BJ (cell line): Measurements from ENCODE around the gene CMTM1. TPM values are rescaled to one million over a fixed set of nuclear protein-coding genes. Genes with fewer than 3 reads are reported as not detected.

Source experiments
- CTCF ChIA-PET: fragments of 350-600 bp; formaldehyde crosslinking; extraction: SDS; loops from one replicate; lab custom pipeline; 2021; ENCODE audit warnings: antibody characterized with exemption, inconsistent platforms; lab: Yijun Ruan, JAX
- POLR2A ChIA-PET: fragments of 300-600 bp; sonication (Branson Sonifier 250); formaldehyde crosslinking; extraction: SDS; loops from one replicate; lab custom pipeline; 2021; ENCODE audit warnings: antibody characterized with exemption; lab: Charles Lee
- DNase-seq: peaks from one replicate; pipeline ENCODE4 v3.0.0-alpha.2; 2011; ENCODE audit warnings: low read depth
- H3K27me3 ChIP-seq: 2 replicates; pipeline ENCODE4 v1.6.0; 2011; ENCODE audit warnings: low read length; ENCODE audit not compliant: control insufficient read depth, insufficient read depth
- H3K36me3 ChIP-seq: 2 replicates; pipeline ENCODE4 v1.5.1; 2011; ENCODE audit warnings: low read length; ENCODE audit not compliant: control insufficient read depth, insufficient read depth
- H3K4me3 ChIP-seq: 2 replicates; pipeline ENCODE4 v1.5.1; 2011; ENCODE audit warnings: low read depth, mild to moderate bottlenecking, control low read depth, low read length
- CTCF ChIP-seq: IDR thresholded peaks from 2 replicates; pipeline ENCODE4 v1.5.1; 2011; ENCODE audit warnings: low read depth, mild to moderate bottlenecking, control low read depth, inconsistent platforms, low read length, moderate library complexity; ENCODE audit not compliant: insufficient read depth
- polyA plus RNA-seq: library from polyadenylated mRNA; depleted of rRNA; stranded (reverse); fragments of >200 nt; gene quantifications from 2 replicates; pipeline ENCODE4 v1.2.3, GENCODE V29; 2011

CMTM1 gene
- polyA plus RNA-seq, 1 experiment = 3.2 TPM

DNA sequence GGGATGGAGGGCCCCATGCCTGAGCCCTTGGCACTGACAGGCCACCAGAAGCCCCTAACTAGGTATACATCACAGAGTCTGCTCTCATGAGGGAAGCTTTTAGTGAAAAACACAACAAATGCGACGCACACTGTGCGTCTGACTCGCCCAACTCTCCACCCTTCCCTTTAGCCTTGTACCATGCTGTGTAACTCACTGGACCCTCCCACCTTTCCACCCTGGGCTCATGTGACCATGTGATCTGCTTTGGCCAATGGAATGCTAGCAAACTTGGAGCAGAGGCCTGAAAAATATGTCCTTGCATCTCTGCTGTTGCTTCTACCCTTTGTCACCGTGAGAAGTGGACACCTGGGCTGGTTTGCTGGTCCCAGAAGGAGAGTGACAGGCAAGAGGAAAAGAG is 37.9 kb upstream of the CMTM1 start:
- no peak for TF ChIP-seq CTCF
- H3K27me3 ChIP-seq = no peaks in the 10 kb centered on the region
- DNase-seq = no peak
- ChIA-PET POLR2A (no interaction called here), CTCF (interaction anchor here (0.8 to 0.9 kb wide), 2 partner anchors 23 kb away, joined by 3 read pairs; no protein-coding TSS in a partner anchor)
- H3K36me3 ChIP-seq = peaks cover 19% of the 10 kb centered on the region
- H3K4me3 ChIP-seq = no peak overlapping the region

DNA sequence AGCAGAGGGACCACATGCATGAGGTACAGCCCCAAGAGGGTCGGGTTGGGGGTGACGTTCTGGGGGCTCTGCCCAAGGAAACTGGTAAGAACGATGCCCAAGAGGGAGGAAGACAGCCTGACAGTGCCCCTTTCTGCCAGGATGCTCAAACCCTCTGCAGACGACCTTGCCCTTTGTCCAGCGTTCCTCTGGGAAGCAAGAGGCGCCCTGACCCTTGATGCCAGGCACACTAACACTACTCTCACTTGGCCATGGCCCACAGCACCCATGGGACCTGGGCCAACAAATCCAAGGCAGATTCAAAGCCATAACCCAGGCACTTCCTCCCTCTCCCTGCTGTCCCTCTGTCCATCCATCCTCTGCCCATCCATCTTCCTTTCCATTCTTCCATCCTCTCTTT is 36.8 kb upstream of the CMTM1 start:
- H3K36me3 ChIP-seq = peaks cover 19% of the 10 kb centered on the region
- no peak overlapping the region for H3K4me3 ChIP-seq
- ChIA-PET POLR2A (no interaction called here), CTCF (interaction anchor here (0.5 kb wide), 1 partner anchor 159 kb away, joined by 4 read pairs; no protein-coding TSS in a partner anchor)
- DNase-seq = no peak
- no peak for TF ChIP-seq CTCF
- H3K27me3 ChIP-seq = no peaks in the 10 kb centered on the region

- Histone ChIP-seq H3K4me3 (no peak overlapping the region), H3K36me3 (peaks cover 17% of the 10 kb centered on the region), H3K27me3 (no peaks in the 10 kb centered on the region)
- no peak for TF ChIP-seq CTCF
- CTCF ChIA-PET = no interaction called here
- POLR2A ChIA-PET = no interaction called here
- no peak for DNase-seq
Observed at GRCh38 chr16:66534376-66534799, 31.9 kb upstream of the CMTM1 start.

DNA sequence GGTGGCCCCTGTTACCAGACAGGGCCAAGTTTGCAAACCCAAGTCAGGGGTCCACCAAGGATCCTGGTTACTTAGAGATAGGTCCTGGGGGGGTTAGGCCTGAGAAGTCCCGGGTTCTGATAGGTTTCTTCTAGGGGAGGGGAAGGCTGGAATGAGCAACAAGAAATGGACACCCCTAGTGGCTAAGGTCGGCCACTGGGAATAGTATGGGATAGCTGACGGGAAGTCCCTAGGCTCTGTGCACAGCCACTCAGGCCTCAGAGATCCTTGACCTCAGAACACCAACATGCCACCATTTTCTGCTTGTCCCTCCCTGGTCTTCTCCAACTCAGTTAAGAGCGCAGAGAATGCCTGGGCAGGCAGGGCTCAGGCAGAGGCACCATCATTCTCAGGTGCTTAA is 29.7 kb upstream of the CMTM1 start:
- DNase-seq = no peak
- POLR2A ChIA-PET = no interaction called here
- TF ChIP-seq CTCF = no peak
- no peak overlapping the region for H3K4me3 ChIP-seq
- H3K27me3 ChIP-seq = no peaks in the 10 kb centered on the region
- peaks cover 5% of the 10 kb centered on the region for H3K36me3 ChIP-seq
- CTCF ChIA-PET = no interaction called here

GRCh38 chr16:66537236-66537635 is 29.0 kb upstream of the CMTM1 start:
- POLR2A ChIA-PET = no interaction called here
- peaks cover 6% of the 10 kb centered on the region for H3K36me3 ChIP-seq
- CTCF ChIA-PET = no interaction called here
- H3K27me3 ChIP-seq = no peaks in the 10 kb centered on the region
- TF ChIP-seq CTCF = no peak
- DNase-seq = no peak
- no peak overlapping the region for H3K4me3 ChIP-seq
